IMR-90 (cell line): Measurements from ENCODE around the gene TRABD2A.

Experiments
- BHLHE40 ChIP-seq: fragments of 150-350 bp; IDR thresholded peaks from 2 replicates; pipeline ENCODE4 v1.6.1; 2016; ENCODE audit warnings: mild to moderate bottlenecking, low read depth, low read length
- CEBPB ChIP-seq: IDR thresholded peaks from 2 replicates; pipeline ENCODE4 v1.6.1; 2012; ENCODE audit warnings: low read depth, low read length, improper control_type of control experiment
- MAZ ChIP-seq: IDR thresholded peaks from 2 replicates; pipeline ENCODE4 v1.6.1; 2012; ENCODE audit warnings: low read depth, mild to moderate bottlenecking, low read length, improper control_type of control experiment, moderate library complexity, borderline replicate concordance
- RAD21 ChIP-seq: IDR thresholded peaks from 2 replicates; pipeline ENCODE4 v1.6.1; 2012; ENCODE audit warnings: low read length, improper control_type of control experiment
- RFX5 ChIP-seq: IDR thresholded peaks from 2 replicates; pipeline ENCODE4 v1.8.0; 2012; ENCODE audit warnings: low read depth, mild to moderate bottlenecking, low read length, moderate library complexity
- TF ChIP-seq, protein P1 (sequence below): conservative IDR thresholded peaks from 2 replicates; pipeline ENCODE4 v1.5.1; 2012; ENCODE audit warnings: mild to moderate bottlenecking, low read depth, low read length, improper control_type of control experiment
- TF ChIP-seq, protein P2 (sequence below): fragments of 150-350 bp; IDR thresholded peaks from 2 replicates; pipeline ENCODE4 v1.6.1; 2017; ENCODE audit warnings: mild to moderate bottlenecking, antibody characterized with exemption, low read length, low read depth

DNA sequence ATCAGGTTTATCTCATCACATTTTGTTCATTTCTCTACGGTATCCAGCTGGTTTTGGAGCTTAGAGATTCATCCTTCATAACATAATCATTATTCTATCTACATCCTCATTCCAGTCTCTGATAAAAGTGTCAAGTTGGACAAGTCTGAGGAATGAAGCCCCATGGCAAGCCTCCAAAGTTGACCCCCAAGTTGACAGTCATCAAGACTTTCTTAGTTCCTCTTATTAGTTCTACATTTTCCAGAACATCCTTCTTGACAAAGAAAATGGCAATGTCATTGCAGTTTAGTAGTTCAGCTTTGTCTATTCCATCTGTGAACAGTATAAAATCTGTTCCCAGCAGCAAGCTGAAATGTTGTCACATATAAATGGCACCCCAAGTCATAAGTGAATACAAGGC lies 20.1 kb upstream of the TRABD2A start:
- TF ChIP-seq, protein P1, sequence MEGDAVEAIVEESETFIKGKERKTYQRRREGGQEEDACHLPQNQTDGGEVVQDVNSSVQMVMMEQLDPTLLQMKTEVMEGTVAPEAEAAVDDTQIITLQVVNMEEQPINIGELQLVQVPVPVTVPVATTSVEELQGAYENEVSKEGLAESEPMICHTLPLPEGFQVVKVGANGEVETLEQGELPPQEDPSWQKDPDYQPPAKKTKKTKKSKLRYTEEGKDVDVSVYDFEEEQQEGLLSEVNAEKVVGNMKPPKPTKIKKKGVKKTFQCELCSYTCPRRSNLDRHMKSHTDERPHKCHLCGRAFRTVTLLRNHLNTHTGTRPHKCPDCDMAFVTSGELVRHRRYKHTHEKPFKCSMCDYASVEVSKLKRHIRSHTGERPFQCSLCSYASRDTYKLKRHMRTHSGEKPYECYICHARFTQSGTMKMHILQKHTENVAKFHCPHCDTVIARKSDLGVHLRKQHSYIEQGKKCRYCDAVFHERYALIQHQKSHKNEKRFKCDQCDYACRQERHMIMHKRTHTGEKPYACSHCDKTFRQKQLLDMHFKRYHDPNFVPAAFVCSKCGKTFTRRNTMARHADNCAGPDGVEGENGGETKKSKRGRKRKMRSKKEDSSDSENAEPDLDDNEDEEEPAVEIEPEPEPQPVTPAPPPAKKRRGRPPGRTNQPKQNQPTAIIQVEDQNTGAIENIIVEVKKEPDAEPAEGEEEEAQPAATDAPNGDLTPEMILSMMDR, result no peak
- no peak for TF ChIP-seq CEBPB
- no peak for TF ChIP-seq BHLHE40
- TF ChIP-seq MAZ, result no peak
- no peak for TF ChIP-seq RFX5
- no peak for TF ChIP-seq RAD21
- TF ChIP-seq, protein P2, sequence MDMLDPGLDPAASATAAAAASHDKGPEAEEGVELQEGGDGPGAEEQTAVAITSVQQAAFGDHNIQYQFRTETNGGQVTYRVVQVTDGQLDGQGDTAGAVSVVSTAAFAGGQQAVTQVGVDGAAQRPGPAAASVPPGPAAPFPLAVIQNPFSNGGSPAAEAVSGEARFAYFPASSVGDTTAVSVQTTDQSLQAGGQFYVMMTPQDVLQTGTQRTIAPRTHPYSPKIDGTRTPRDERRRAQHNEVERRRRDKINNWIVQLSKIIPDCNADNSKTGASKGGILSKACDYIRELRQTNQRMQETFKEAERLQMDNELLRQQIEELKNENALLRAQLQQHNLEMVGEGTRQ, result no peak
